Measurements from ENCODE around the gene BCL11A.

The BCL11A gene

DNA sequence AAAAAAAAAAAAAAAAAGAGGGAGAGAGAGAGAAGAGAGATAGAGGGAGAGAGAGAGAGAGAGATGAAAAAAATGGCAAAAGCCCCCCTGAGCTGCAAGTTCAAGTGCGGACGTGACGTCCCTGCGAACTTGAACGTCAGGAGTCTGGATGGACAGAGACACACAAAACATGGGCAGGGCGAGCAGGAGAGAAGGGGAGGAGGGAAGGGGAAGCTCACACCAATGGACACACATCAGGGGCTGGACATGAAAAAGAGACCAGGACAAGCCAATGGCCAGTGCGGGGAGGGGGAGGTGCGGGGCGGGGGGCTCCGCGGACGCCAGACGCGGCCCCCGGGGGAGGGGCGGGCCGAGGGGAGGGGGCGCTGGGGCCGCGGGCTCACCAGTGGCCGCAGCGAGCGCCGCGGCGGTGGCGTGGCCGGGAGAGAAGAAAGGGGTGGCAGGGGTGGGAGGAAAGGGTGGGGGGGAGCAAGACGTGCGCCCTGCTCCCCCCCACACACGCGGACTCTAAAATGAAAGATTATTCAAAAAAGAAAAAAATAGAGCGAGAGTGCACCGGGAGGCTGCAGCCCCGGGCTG lies at the start of gene BCL11A:
Gene BCL11A (minus strand): TSS at position 160 of the 579 bp plus-strand sequence. CDS start 384 bp downstream, outside the sequence.
- no peak for DNase-seq (ENCODE audit: low read depth)

- no peak for DNase-seq (ENCODE audit: low read depth)
These were observed 49.5 kb upstream of the BCL11A start for GRCh38 chr2:60602828-60603532.

GRCh38 chr2:60602388-60602787 lies 48.9 kb upstream of the BCL11A start:
- DNase-seq (ENCODE audit: low read depth) = no peak

DNA sequence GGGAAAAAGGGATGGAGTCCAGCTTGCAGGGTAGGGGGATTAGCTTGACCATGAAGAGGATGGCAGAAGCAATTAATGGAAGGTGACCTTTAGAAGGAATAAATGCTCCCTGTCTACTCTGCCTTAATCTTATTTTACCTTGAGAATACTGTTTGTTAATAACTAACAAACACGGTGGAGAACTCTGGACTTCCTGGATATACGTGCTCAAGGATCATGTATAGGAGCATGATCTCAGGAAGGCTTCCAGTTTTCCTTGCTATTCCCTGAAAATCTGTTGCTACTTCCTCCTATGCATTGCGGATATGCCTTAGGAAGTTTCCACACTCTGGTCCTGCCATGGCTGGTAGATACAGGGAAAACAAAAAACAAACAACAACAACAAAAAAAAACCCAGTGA lies 44.8 kb upstream of the BCL11A start:
- no peak for DNase-seq (ENCODE audit: low read depth)

- no peak for DNase-seq (ENCODE audit: low read depth)
These were observed 43.9 kb upstream of the BCL11A start for GRCh38 chr2:60597346-60597745.

DNA sequence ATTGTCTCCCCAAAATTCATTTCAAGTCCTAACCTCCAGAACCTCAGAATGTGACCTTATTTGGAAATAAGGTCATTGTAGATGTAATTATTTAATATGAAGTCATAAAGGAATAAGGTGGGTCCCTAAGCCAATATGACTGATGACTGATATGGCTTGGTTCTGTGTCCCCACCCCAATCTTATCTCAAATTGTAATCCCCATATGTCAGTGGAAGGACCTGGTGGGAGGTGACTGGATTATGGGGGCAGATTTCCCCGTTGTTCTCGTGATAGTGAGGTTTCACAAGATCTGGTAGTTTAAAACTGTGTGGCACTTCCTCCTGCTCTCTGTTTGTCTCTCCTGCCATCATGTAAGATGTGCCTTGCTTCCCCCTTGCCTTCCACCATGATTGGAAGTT lies 43.0 kb upstream of the BCL11A start:
- no peak for DNase-seq (ENCODE audit: low read depth)

DNA sequence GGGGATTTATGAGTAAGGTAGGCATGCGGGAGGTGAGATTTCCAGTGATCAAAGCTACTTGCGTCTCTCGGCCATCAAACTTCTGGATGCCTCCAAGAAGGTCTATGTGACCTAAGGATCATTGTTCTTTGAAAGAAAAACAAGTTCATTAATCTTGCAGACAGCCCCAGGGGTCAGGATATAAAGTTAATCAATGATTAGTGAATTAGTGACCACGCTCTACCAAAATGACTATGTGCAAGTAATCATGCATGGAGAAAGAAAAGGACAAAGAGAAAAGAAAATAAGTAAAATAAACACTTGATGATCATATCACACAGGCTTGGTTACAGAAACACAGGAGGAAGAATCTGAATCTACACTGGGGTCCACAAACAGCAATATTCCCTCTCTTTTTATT lies 42.5 kb upstream of the BCL11A start:
- no peak for DNase-seq (ENCODE audit: low read depth)

DNA sequence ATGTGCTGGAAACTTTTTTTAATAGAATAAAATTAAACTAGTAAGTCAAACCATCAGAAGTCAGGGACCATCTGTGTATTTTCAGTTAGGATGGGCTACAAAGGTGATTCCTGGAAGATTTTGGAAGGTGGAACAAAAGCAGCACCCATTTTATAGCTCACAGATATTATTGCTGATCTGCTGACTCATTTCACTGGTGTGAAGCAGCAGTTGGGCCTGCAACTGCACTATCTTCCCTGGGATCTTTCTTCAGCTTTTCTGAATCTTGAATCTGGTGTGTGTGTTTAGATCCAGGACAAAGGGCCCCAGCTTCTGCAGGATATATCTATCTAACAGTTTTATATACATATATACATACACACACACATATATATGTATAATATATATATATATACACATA lies 35.6 kb upstream of the BCL11A start:
- no peak for DNase-seq (ENCODE audit: low read depth)

DNA sequence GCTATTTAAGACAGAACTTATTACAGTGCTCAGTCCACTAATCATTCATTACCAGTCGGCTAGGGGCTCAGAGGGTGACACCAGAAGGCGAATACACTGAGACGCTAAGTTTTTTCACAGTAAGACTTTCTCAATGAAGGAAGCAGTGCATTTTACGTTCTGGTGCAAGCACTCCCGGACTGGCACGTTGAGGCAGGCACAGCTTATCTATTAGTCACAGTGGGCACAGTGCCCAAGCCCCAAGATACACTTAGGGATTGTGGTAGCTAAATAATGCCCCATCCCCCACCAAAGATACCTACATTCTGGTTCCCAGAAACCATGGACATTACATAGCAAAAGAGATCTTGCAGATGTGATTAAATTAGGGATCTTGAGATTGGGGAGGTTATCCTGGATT lies 32.6 kb upstream of the BCL11A start:
- no peak for DNase-seq (ENCODE audit: low read depth)

- DNase-seq (ENCODE audit: low read depth) = no peak
These were observed 31.8 kb upstream of the BCL11A start for GRCh38 chr2:60585276-60585675.

DNA sequence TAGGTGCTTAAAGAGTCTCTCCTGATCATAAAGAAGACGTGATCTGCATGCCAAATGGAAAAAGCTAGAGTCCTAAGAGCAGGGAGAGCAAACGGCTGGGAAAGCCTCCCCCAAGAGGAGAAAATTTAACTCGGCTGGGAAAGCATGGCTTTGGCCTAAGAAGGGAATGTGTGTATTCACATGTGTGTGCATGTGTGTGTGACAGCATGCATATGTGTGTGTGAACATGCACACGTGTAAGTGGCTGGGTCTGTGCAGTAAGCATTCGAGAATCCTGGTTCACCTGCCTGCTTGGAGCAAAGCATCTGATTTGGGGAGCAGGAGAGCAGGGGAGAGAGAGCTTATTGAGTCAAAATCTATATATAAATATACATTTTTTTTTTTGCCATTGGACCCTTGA lies 30.1 kb upstream of the BCL11A start:
- DNase-seq (ENCODE audit: low read depth) = no peak

GRCh38 chr2:60581433-60582282 lies 28.2 kb upstream of the BCL11A start:
- DNase-seq (ENCODE audit: low read depth) = peak; percentile 49

- no peak for DNase-seq (ENCODE audit: low read depth)
These were observed 24.3 kb upstream of the BCL11A start for GRCh38 chr2:60577682-60578283.

- no peak for DNase-seq (ENCODE audit: low read depth)
These were observed 19.8 kb upstream of the BCL11A start for GRCh38 chr2:60573251-60573650.

GRCh38 chr2:60570251-60570650 lies 16.8 kb upstream of the BCL11A start:
- no peak for DNase-seq (ENCODE audit: low read depth)

GRCh38 chr2:60569680-60570111 lies 16.2 kb upstream of the BCL11A start:
- no peak for DNase-seq (ENCODE audit: low read depth)

DNA sequence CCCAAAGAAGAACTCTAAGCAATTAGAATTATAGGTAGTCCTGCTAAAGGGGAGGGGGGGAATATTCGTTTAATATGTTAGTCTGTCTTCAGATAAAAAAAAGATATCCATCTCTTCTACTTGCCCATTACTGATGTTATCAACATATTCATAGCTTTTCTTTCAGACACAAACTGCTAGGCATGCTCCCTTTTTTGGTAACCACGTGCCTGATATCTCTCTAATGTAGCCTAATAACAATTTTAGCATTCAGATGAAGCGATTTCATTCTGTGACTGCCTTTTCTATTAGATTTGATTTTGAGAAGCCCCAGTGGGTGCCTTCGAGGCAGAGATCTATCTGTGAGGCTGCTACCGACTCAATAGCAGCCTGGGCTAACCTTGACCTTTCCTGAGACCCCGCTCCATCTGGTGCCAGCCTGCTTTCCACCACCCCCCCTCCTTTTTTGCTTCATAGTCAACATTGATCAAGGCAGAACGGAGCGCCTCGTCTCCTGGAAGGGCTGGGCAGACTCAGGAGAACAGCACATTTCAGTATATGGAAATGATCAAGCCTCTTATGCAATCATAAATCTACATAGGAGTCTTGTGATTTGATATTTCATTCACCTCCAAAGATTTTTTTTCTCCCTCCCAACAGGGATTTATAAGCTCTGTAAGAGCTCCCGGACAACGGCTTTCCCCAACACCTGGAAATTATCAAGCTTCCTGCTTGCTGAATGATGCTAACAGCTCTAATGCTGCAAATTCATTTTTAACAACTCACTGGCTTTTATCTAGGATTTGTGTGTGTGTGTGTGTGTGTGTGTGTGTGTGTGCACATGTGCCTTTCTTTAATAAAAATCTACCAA lies 14.7 kb upstream of the BCL11A start:
- no peak for DNase-seq (ENCODE audit: low read depth)

GRCh38 chr2:60567096-60567495 lies 13.6 kb upstream of the BCL11A start:
- DNase-seq (ENCODE audit: low read depth) = no peak

DNA sequence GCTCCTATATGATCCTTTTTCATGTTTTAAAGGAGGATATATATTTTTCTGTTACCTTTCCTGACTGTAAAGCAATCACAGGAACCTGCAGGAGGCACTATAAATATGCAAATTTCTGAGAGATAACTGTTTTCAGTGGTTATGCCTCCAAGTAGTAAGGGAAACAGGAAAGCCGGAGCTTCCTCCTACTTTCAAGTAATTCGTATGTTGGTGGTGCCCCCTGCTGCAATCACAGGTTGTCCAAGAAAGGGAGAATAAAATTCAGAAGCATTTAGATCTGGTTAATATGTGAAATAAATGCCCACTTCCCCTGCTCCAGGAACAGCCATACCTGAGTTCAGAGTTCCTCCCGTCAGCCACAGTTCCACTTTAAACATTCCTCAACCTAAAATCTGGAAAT lies 12.0 kb upstream of the BCL11A start:
- DNase-seq (ENCODE audit: low read depth) = no peak

DNA sequence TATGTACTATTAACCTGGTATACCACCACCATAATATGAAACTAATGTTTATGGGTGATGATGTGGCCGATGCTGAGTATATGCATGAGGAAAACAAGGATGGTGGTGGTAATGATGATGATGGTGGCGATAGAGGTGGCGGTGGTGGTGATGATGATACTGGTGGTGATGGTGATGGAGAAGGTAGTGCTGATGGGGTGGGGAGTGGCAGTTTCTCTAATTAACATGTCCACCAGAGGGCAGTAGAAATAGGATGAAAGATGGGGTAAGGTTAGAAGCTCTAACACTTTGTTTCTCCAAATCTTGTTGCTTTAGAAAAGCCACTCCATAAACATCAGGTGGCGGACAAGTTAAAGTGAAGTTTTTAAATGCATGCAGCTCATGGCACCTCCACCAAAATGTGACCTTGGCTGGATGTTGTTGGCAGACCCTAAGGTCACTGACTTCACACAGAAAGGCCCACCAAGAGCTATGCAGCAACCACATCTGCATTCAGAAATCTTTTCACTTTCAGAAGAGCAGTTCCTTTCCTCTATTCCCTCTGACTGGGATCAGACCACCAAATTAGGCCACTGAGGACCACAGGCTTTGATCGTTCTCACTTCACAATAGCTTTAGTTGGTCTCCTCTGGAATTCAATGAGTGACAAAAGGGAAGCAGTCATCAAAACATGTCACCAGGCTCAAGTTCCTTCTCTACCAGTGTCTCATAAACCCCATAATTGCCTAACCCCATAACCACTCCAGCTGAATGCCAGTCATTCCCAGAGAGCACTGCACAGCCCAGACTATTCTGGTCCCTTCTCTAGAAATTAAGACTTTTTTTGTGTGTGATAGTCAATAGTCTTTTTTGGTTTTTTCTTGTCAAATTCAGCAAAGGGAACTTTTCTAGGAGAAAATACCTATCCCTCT lies 7.5 kb upstream of the BCL11A start:
- no peak for DNase-seq (ENCODE audit: low read depth)

DNA sequence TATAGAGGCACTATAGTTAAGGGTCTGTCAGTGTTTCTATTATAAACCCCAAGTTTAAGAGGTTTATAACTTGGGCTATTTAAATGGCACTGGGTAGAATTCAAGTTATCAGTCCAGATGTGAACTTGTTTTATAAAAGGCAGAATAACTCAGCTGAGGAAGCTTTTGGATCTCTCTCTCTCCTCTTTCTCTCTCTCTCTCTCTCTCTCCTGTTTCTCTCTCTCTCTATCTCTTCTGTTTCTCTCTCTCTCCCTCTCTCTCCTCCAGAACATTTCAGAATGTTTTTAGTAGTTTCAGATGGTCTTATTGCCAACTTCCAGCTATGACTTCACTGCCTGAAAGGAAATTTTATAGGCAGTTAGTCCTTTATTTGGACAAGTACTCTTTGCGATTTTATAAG lies 6.4 kb upstream of the BCL11A start:
- no peak for DNase-seq (ENCODE audit: low read depth)
